ENCODE measurements around the gene ABCA2. TPM values are rescaled to one million over a fixed set of nuclear protein-coding genes. Genes with fewer than 3 reads are reported as not detected.

The ABCA2 gene
- total RNA-seq, 1 experiment from 2014 or later = 19.2 TPM

GRCh38 chr9:137017071-137017470, 11.0 kb downstream of the ABCA2 start:
- POLR2A ChIA-PET = no interaction called here
- DNase-seq (ENCODE audit: low spot score) = no peak
- no peak overlapping the region for H3K4me3 Mint-ChIP-seq

GRCh38 chr9:137016436-137016835, 11.6 kb downstream of the ABCA2 start:
- no peak overlapping the region for H3K27ac Mint-ChIP-seq
- no peak for DNase-seq (ENCODE audit: low spot score)
- no peak overlapping the region for H3K4me3 Mint-ChIP-seq
- H3K36me3 Mint-ChIP-seq = peaks cover 9% of the 10 kb centered on the region
- POLR2A ChIA-PET = no interaction called here
- CTCF ChIA-PET = interaction anchor here (2.0 kb wide), 1 partner anchor 13 kb away, joined by 12 read pairs; no protein-coding TSS in a partner anchor
- no peaks in the 10 kb centered on the region for H3K9me3 Mint-ChIP-seq
- H3K27me3 Mint-ChIP-seq (ENCODE audit: low read depth) = no peaks in the 10 kb centered on the region
- TF ChIP-seq PRRX2 (CRISPR knock-in tag; IDR thresholded peaks at IDR 0.05) (no peak), ZNF138 (CRISPR knock-in tag; conservative IDR thresholded peaks at IDR 0.05) (no peak), ZNF219 (CRISPR knock-in tag; IDR thresholded peaks at IDR 0.05; ENCODE audit: borderline replicate concordance) (no peak), ARID4B (CRISPR knock-in tag; IDR thresholded peaks at IDR 0.05; ENCODE audit: borderline replicate concordance) (no peak)
- ATAC-seq = no peak
- H3K4me1 Mint-ChIP-seq = no peaks in the 10 kb centered on the region

More at GRCh38 chr9:137017071-137017470, 11.0 kb downstream of the ABCA2 start:
- H3K4me1 Mint-ChIP-seq = no peaks in the 10 kb centered on the region
- TF ChIP-seq TEAD4 (CRISPR knock-in tag; IDR thresholded peaks at IDR 0.05) (no peak), ZNF317 (CRISPR knock-in tag; IDR thresholded peaks at IDR 0.05; ENCODE audit: borderline replicate concordance, low read depth) (no peak), ZNF121 (CRISPR knock-in tag; IDR thresholded peaks at IDR 0.05) (no peak), NR2C2 (CRISPR knock-in tag; IDR thresholded peaks at IDR 0.05) (no peak), ERG (CRISPR knock-in tag; IDR thresholded peaks at IDR 0.05) (no peak), ESRRA (CRISPR knock-in tag; IDR thresholded peaks at IDR 0.05; ENCODE audit: borderline replicate concordance) (no peak), NFE2L1 (CRISPR knock-in tag; IDR thresholded peaks at IDR 0.05) (no peak), ZSCAN18 (CRISPR knock-in tag; IDR thresholded peaks at IDR 0.05) (no peak), ZNF396 (CRISPR knock-in tag; IDR thresholded peaks at IDR 0.05; ENCODE audit: borderline replicate concordance) (no peak), EMX1 (CRISPR knock-in tag; IDR thresholded peaks at IDR 0.05) (no peak), ATF2 (CRISPR knock-in tag; IDR thresholded peaks at IDR 0.05; ENCODE audit: borderline replicate concordance, low read depth) (no peak), ZNF138 (CRISPR knock-in tag; conservative IDR thresholded peaks at IDR 0.05) (no peak), CBFB (CRISPR knock-in tag; IDR thresholded peaks at IDR 0.05; ENCODE audit: low read depth) (no peak), ZNF416 (CRISPR knock-in tag; IDR thresholded peaks at IDR 0.05) (no peak), ZNF423 (CRISPR knock-in tag; IDR thresholded peaks at IDR 0.05) (no peak), TP53 (CRISPR knock-in tag; IDR thresholded peaks at IDR 0.05) (no peak), FOXJ3 (CRISPR knock-in tag; IDR thresholded peaks at IDR 0.05; ENCODE audit: borderline replicate concordance) (no peak), RELA (CRISPR knock-in tag; IDR thresholded peaks at IDR 0.05; ENCODE audit: borderline replicate concordance) (no peak), HMGA2 (CRISPR knock-in tag; IDR thresholded peaks at IDR 0.05) (no peak)
- no peak overlapping the region for H3K27ac Mint-ChIP-seq
- no peaks in the 10 kb centered on the region for H3K9me3 Mint-ChIP-seq
- CTCF ChIA-PET = interaction anchor here (1.4 to 2.0 kb wide), 2 partner anchors 12 to 69 kb away, joined by 3 to 12 read pairs; no protein-coding TSS in a partner anchor
- ATAC-seq = no peak
- H3K36me3 Mint-ChIP-seq = peaks cover 9% of the 10 kb centered on the region
- H3K27me3 Mint-ChIP-seq (ENCODE audit: low read depth) = no peaks in the 10 kb centered on the region
